Neuronal stem cell (in vitro differentiated cells): ENCODE results near the gene MATN1.

Experiments used
- DNase-seq: peaks from one replicate; pipeline ENCODE4 v3.0.0-alpha.2; 2013; ENCODE audit warnings: low spot score
- H2AFZ ChIP-seq: one replicate; pipeline ENCODE4 v1.6.1; 2013; ENCODE audit warnings: mild to moderate bottlenecking, low read length, inconsistent platforms
- H2AK5ac ChIP-seq: 2 replicates; pipeline ENCODE4 v1.6.1; 2013; ENCODE audit warnings: low read depth, mild to moderate bottlenecking, inconsistent platforms, low read length, moderate library complexity, mixed read lengths
- H2BK120ac ChIP-seq: 2 replicates; pipeline ENCODE4 v1.6.1; 2013; ENCODE audit warnings: low read depth, mild to moderate bottlenecking, inconsistent platforms, low read length, moderate library complexity, mixed read lengths
- H2BK12ac ChIP-seq: one replicate; pipeline ENCODE4 v1.6.1; 2013; ENCODE audit warnings: low read length, inconsistent platforms
- H2BK15ac ChIP-seq: 2 replicates; pipeline ENCODE4 v1.6.1; 2013; ENCODE audit warnings: mild to moderate bottlenecking, low read length, inconsistent platforms, mixed read lengths
- H2BK5ac ChIP-seq: one replicate; pipeline ENCODE4 v1.6.1; 2013; ENCODE audit warnings: inconsistent platforms, mild to moderate bottlenecking, low read length, moderate library complexity
- H3K14ac ChIP-seq: one replicate; pipeline ENCODE4 v1.6.1; 2013; ENCODE audit warnings: low read length, inconsistent platforms
- H3K18ac ChIP-seq: 2 replicates; pipeline ENCODE4 v1.6.1; 2013; ENCODE audit warnings: low read length, inconsistent platforms
- H3K23ac ChIP-seq: 2 replicates; pipeline ENCODE4 v1.6.1; 2013; ENCODE audit warnings: low read depth, mild to moderate bottlenecking, mixed read lengths, low read length, inconsistent platforms; ENCODE audit not compliant: poor library complexity
- H3K27ac ChIP-seq: replicated peaks from 3 replicates; pipeline ENCODE4 v1.5.1; 2013; ENCODE audit warnings: low read length, inconsistent platforms
- H3K27me3 ChIP-seq, 3 experiments: 2 replicates each; pipeline ENCODE4 v1.6.1; 2013; ENCODE audit warnings: low read length in 3 of 3, mild to moderate bottlenecking in 2 of 3, inconsistent platforms in 1 of 3, low read depth in 1 of 3, mixed read lengths in 1 of 3, moderate library complexity in 1 of 3; ENCODE audit not compliant: control insufficient read depth in 3 of 3, insufficient read depth in 3 of 3
- H3K36me3 ChIP-seq, 2 donors: replicated peaks in 1 of 2; 2 replicates each; pipeline ENCODE4 v1.6.1; 2013; ENCODE audit warnings: low read length in 2 of 2; ENCODE audit not compliant: control insufficient read depth in 2 of 2, insufficient read depth in 2 of 2
- H3K4ac ChIP-seq: 2 replicates; pipeline ENCODE4 v1.6.1; 2013; ENCODE audit warnings: inconsistent platforms, mild to moderate bottlenecking, low read length, moderate library complexity
- H3K4me1 ChIP-seq, 2 donors: 1 replicate in 1 of 2; 2 replicates in 1 of 2; pipeline ENCODE4 v1.6.1; 2013; ENCODE audit warnings: low read length in 2 of 2, low read depth in 1 of 2; ENCODE audit not compliant: control insufficient read depth in 2 of 2, insufficient read depth in 1 of 2
- H3K4me2 ChIP-seq: one replicate; pipeline ENCODE4 v1.6.1; 2013; ENCODE audit warnings: mild to moderate bottlenecking, low read length, inconsistent platforms; ENCODE audit not compliant: insufficient read depth, poor library complexity, severe bottlenecking
- H3K4me3 ChIP-seq, 2 donors: 2 replicates each; pipeline ENCODE4 v1.5.1; 2013; ENCODE audit warnings: low read length in 2 of 2, mild to moderate bottlenecking in 2 of 2, inconsistent platforms in 1 of 2, moderate library complexity in 1 of 2
- H3K79me1 ChIP-seq: one replicate; pipeline ENCODE4 v1.6.1; 2013; ENCODE audit warnings: low read depth, mild to moderate bottlenecking, inconsistent platforms, low read length, moderate library complexity
- H3K9ac ChIP-seq: one replicate; pipeline ENCODE4 v1.6.1; 2013; ENCODE audit warnings: mild to moderate bottlenecking, low read depth, low read length, inconsistent platforms; ENCODE audit not compliant: poor library complexity
- H3K9me3 ChIP-seq, 2 donors: replicated peaks in 1 of 2; 2 replicates each; pipeline versions ENCODE3 to v1.6.1; 2013; ENCODE audit warnings: low read length in 2 of 2, mild to moderate bottlenecking in 2 of 2, inconsistent platforms in 1 of 2, low read depth in 1 of 2, mixed read lengths in 1 of 2, moderate library complexity in 1 of 2; ENCODE audit not compliant: control insufficient read depth in 2 of 2, insufficient read depth in 1 of 2
- H4K8ac ChIP-seq: one replicate; pipeline ENCODE4 v1.6.1; 2013; ENCODE audit warnings: low read depth, mild to moderate bottlenecking, inconsistent platforms, low read length, moderate library complexity
- H4K91ac ChIP-seq: one replicate; pipeline ENCODE4 v1.6.1; 2013; ENCODE audit warnings: low read length, low read depth, mild to moderate bottlenecking, inconsistent platforms; ENCODE audit not compliant: poor library complexity
- WGBS, 2 donors: extraction: QIAGEN DNeasy Blood & Tissue Kit; methylation state at CpG; one replicate each; pipeline ENCODE4 v1.1.7; 2013; ENCODE audit warnings: missing lambda C conversion rate in 2 of 2, mixed read lengths in 1 of 2; ENCODE audit not compliant: insufficient read length in 2 of 2, insufficient replicate concordance in 1 of 2; ENCODE audit errors: extremely low coverage in 2 of 2; 5-methylcytosine and 5-hydroxymethylcytosine counted together

MATN1 gene

GRCh38 chr1:30678209-30678608 is 45.2 kb downstream of the MATN1 start:
- Histone ChIP-seq H3K4me2 (no peak overlapping the region), H4K91ac (no peak overlapping the region), H3K79me1 (no peaks in the 10 kb centered on the region), H3K18ac (no peak overlapping the region), H2AK5ac (no peak overlapping the region), H4K8ac (no peak overlapping the region), H3K36me3 (no peaks in the 10 kb centered on the region), H3K23ac (no peak overlapping the region), H3K14ac (no peak overlapping the region), H3K4me3 (no peak overlapping the region), H3K27ac (no peak overlapping the region), H3K9me3 (peaks cover 0 to 8% of the 10 kb centered on the region in 2 donors), H3K9ac (no peak overlapping the region), H3K4ac (no peak overlapping the region), H3K27me3 (peaks cover 0 to 12% (median 0%) of the 10 kb centered on the region in 3 experiments), H2BK12ac (no peak overlapping the region), H2BK15ac (no peak overlapping the region), H2BK5ac (no peak overlapping the region), H3K4me1 (no peaks in the 10 kb centered on the region), H2AFZ (no peak overlapping the region), H2BK120ac (no peak overlapping the region)
- WGBS, 2 donors = no CpG with 5 or more reads among the region's 3 CpGs
- DNase-seq = no peak

GRCh38 chr1:30677471-30677870 is 45.9 kb downstream of the MATN1 start:
- Histone ChIP-seq H3K36me3 (no peaks in the 10 kb centered on the region), H3K4ac (no peak overlapping the region), H3K27me3 (peaks cover 0 to 7% (median 0%) of the 10 kb centered on the region in 3 experiments), H3K79me1 (no peaks in the 10 kb centered on the region), H4K91ac (no peak overlapping the region), H2BK5ac (no peak overlapping the region), H3K27ac (no peak overlapping the region), H3K23ac (no peak overlapping the region), H2BK120ac (no peak overlapping the region), H4K8ac (no peak overlapping the region), H3K18ac (no peak overlapping the region), H3K9ac (no peak overlapping the region), H2BK15ac (no peak overlapping the region), H2AK5ac (no peak overlapping the region), H3K9me3 (peaks cover 0 to 8% of the 10 kb centered on the region in 2 donors), H3K4me1 (no peaks in the 10 kb centered on the region), H2AFZ (no peak overlapping the region), H3K14ac (no peak overlapping the region), H2BK12ac (no peak overlapping the region), H3K4me2 (no peak overlapping the region), H3K4me3 (no peak overlapping the region)
- WGBS, 2 donors = 100% methylated on average over 1 of the region's 2 CpGs; no CpG with 5 or more reads in 1 of the 2 donors
- no peak for DNase-seq

- H2AFZ ChIP-seq = no peak overlapping the region
- no peak overlapping the region for H3K4me2 ChIP-seq
- no peak overlapping the region for H3K18ac ChIP-seq
- H3K27ac ChIP-seq = no peak overlapping the region
- H2BK5ac ChIP-seq = no peak overlapping the region
- no peaks in the 10 kb centered on the region for H3K36me3 ChIP-seq
- no peak overlapping the region for H2BK12ac ChIP-seq
- H3K27me3 ChIP-seq = peaks cover 0 to 3% (median 0%) of the 10 kb centered on the region in 3 experiments
- H3K9ac ChIP-seq = no peak overlapping the region
- no peaks in the 10 kb centered on the region for H3K4me1 ChIP-seq
- H3K14ac ChIP-seq = no peak overlapping the region
- H3K23ac ChIP-seq = no peak overlapping the region
- no peak overlapping the region for H2BK15ac ChIP-seq
- no peak overlapping the region for H3K4ac ChIP-seq
- H3K79me1 ChIP-seq = no peaks in the 10 kb centered on the region
- no peak for DNase-seq
- H4K91ac ChIP-seq = no peak overlapping the region
- no CpG with 5 or more reads among the region's 2 CpGs for WGBS, 2 donors
- H2AK5ac ChIP-seq = no peak overlapping the region
- H2BK120ac ChIP-seq = no peak overlapping the region
- no peak overlapping the region for H4K8ac ChIP-seq
- H3K4me3 ChIP-seq = no peak overlapping the region
- peaks cover 0 to 8% of the 10 kb centered on the region in 2 donors for H3K9me3 ChIP-seq
Measured at GRCh38 chr1:30675761-30676160, 47.6 kb downstream of the MATN1 start.

- no peak overlapping the region for H2AK5ac ChIP-seq
- H4K8ac ChIP-seq = no peak overlapping the region
- no peak overlapping the region for H3K4me3 ChIP-seq
- H3K9ac ChIP-seq = no peak overlapping the region
- no CpG with 5 or more reads among the region's 2 CpGs for WGBS, 2 donors
- no peak overlapping the region for H2BK15ac ChIP-seq
- H2BK120ac ChIP-seq = no peak overlapping the region
- peaks cover 0 to 5% (median 0%) of the 10 kb centered on the region in 3 experiments for H3K27me3 ChIP-seq
- H3K23ac ChIP-seq = no peak overlapping the region
- no peak for DNase-seq
- no peaks in the 10 kb centered on the region for H3K79me1 ChIP-seq
- no peaks in the 10 kb centered on the region for H3K36me3 ChIP-seq
- H2AFZ ChIP-seq = no peak overlapping the region
- H3K14ac ChIP-seq = no peak overlapping the region
- no peak overlapping the region for H3K18ac ChIP-seq
- H4K91ac ChIP-seq = no peak overlapping the region
- peaks cover 0 to 3% of the 10 kb centered on the region in 2 donors for H3K4me1 ChIP-seq
- H2BK12ac ChIP-seq = no peak overlapping the region
- no peak overlapping the region for H3K4ac ChIP-seq
- no peak overlapping the region for H3K27ac ChIP-seq
- no peak overlapping the region for H2BK5ac ChIP-seq
- H3K4me2 ChIP-seq = no peak overlapping the region
- peaks cover 0 to 8% of the 10 kb centered on the region in 2 donors for H3K9me3 ChIP-seq
Measured at GRCh38 chr1:30675289-30675688, 48.1 kb downstream of the MATN1 start.
